K562 (cell line): ENCODE results near the gene HDAC6. TPM values are rescaled to one million over a fixed set of nuclear protein-coding genes. Genes with fewer than 3 reads are reported as not detected.
A peak's percentile ranks its signal among the peaks of the same experiment; 100 is the strongest.

Experiments
- CHD7 ChIP-seq: fragments of 200-600 bp; sonication (generic); IDR thresholded peaks from one replicate; pipeline ENCODE4 v1.6.1; 2012; ENCODE audit warnings: mild to moderate bottlenecking, low read depth, low read length, inconsistent platforms
- CREB5 ChIP-seq: fragments of 250-450 bp; sonication (Bioruptor Pico); IDR thresholded peaks from 2 replicates; pipeline ENCODE4 v1.5.0; 2020; ENCODE audit warnings: mild to moderate bottlenecking
- HNRNPLL ChIP-seq: fragments of 200-400 bp; formaldehyde crosslinking; IDR thresholded peaks from 2 replicates; pipeline ENCODE4 v1.6.1; 2017; ENCODE audit warnings: low read length, low read depth, mild to moderate bottlenecking; ENCODE audit not compliant: poor library complexity, severe bottlenecking
- MAFG ChIP-seq: fragments of 450-650 bp; conservative IDR thresholded peaks from 2 replicates; pipeline ENCODE4 v1.6.1; 2016; ENCODE audit warnings: missing genetic modification characterization, missing compliant biosample characterization
- NRF1 ChIP-seq, 2 experiments: fragments of 450-650 bp; IDR thresholded peaks in 1 of 2; conservative IDR thresholded peaks in 1 of 2; 2 replicates each; pipeline ENCODE4 v1.6.1; 2014; ENCODE audit warnings: mild to moderate bottlenecking in 2 of 2
- SMAD4 ChIP-seq: fragments of 250-450 bp; sonication (Bioruptor Pico); conservative IDR thresholded peaks from 2 replicates; pipeline ENCODE4 v1.8.0; 2021; ENCODE audit warnings: inconsistent platforms, mild to moderate bottlenecking, moderate library complexity
- TAF15 ChIP-seq: fragments of 200-400 bp; formaldehyde crosslinking; IDR thresholded peaks from 2 replicates; pipeline ENCODE4 v1.6.1; 2017; ENCODE audit warnings: mild to moderate bottlenecking, low read depth, low read length, moderate library complexity
- WHSC1 ChIP-seq: IDR thresholded peaks from one replicate; pipeline ENCODE4 v1.6.1; 2012; ENCODE audit warnings: low read length, control low read depth, inconsistent platforms
- YY1 ChIP-seq, 3 experiments: IDR thresholded peaks; 2 replicates each; pipeline ENCODE4 v1.6.1; 2011; ENCODE audit warnings: low read length in 2 of 3, mild to moderate bottlenecking in 2 of 3, moderate library complexity in 2 of 3, borderline replicate concordance in 1 of 3, control low read depth in 1 of 3, low read depth in 1 of 3; ENCODE audit not compliant: insufficient read depth in 3 of 3, insufficient replicate concordance in 2 of 3, control insufficient read depth in 1 of 3, insufficient read length in 1 of 3; ENCODE audit errors: extremely low read depth in 1 of 3
- ZNF134 ChIP-seq: fragments of 250-450 bp; sonication (Bioruptor Pico); conservative IDR thresholded peaks from 2 replicates; pipeline ENCODE4 v1.4.0; 2020
- ZNF253 ChIP-seq: fragments of 250-450 bp; sonication (Bioruptor Pico); conservative IDR thresholded peaks from 2 replicates; pipeline ENCODE4 v1.6.1; 2021; ENCODE audit warnings: mild to moderate bottlenecking
- ZNF79 ChIP-seq: fragments of 250-450 bp; sonication (Bioruptor Pico); IDR thresholded peaks from 2 replicates; pipeline ENCODE4 v1.4.0; 2020; ENCODE audit warnings: low read depth, mild to moderate bottlenecking, moderate library complexity
- polyA plus RNA-seq, 8 experiments: library from polyadenylated mRNA; depleted of rRNA in 4 of 8; stranded (reverse) in 5 of 8; unstranded in 3 of 8; fragments of >200 nt; fragmentation: Nextera tagmentation in 2 of 8; fragmentation: Illumina TruSeq in 1 of 8; extraction: Ambion mirVana in 2 of 8; extraction: Trizol in 1 of 8; gene quantifications; 2 replicates each; pipeline versions ENCODE4 v1.2.1 to v1.2.3, GENCODE V29; 2011 to 2014; ENCODE audit warnings: inconsistent platforms in 1 of 8, missing spikeins in 1 of 8
- total RNA-seq, 7 experiments: library from RNA; depleted of rRNA in 6 of 7; stranded (reverse); fragments of >200 nt in 6 of 7; fragmentation: Illumina TruSeq in 2 of 7; extraction: Trizol in 2 of 7; gene quantifications; 2 replicates each; pipeline versions ENCODE4 v1.2.1 to v1.2.3, GENCODE V29; 2011 to 2021; ENCODE audit warnings: low replicate concordance in 1 of 7

Gene HDAC6
- total and polyA plus RNA-seq, 9 of the 15 experiments (the other 6 are each of a cell fraction or from before 2014, with no cell fraction given): 29.9 to 101 (median 71.2) TPM

GRCh38 chrX:48801280-48802088 lies at the start of gene HDAC6 (continued):
- TF ChIP-seq SMAD4 (CRISPR knock-in tag): peak; percentile 45
- peak; percentile 88 to 91 for TF ChIP-seq NRF1 (conservative IDR thresholded peaks at IDR 0.05 in 1 of 2, IDR thresholded peaks at IDR 0.05 in 1 of 2)
- no peak for TF ChIP-seq ZNF79 (CRISPR knock-in tag)
- TF ChIP-seq MAFG (tag): 0 out of 2 replicates have a peak, but pooled peaks have one; percentile 25
- TF ChIP-seq WHSC1: no peak
- no peak for TF ChIP-seq ZNF134 (CRISPR knock-in tag)
- no peak for TF ChIP-seq TAF15
- TF ChIP-seq CREB5: no peak
- peak; percentile 81 for TF ChIP-seq HNRNPLL
- TF ChIP-seq CHD7: no peak
- TF ChIP-seq ZNF253 (CRISPR knock-in tag): no peak
- peak in 1 of 3 experiments; percentile 11 for TF ChIP-seq YY1 (IDR thresholded peaks at IDR 0.05; ENCODE audit: borderline replicate concordance in 1 of 3, control insufficient read depth in 1 of 3, extremely low read depth in 1 of 3, insufficient read depth in 3 of 3, insufficient read length in 1 of 3, insufficient replicate concordance in 2 of 3, low read depth in 1 of 3, low read length in 2 of 3)
